ENCODE measurements around the gene CBX4. TPM values are rescaled to one million over a fixed set of nuclear protein-coding genes. Genes with fewer than 3 reads are reported as not detected.
A peak's percentile ranks its signal among the peaks of the same experiment; 100 is the strongest.

CBX4 gene
- total and polyA plus RNA-seq, 2 of the 4 experiments (the other 2 are of a cell fraction), result 3.2 to 9.4 TPM

DNA sequence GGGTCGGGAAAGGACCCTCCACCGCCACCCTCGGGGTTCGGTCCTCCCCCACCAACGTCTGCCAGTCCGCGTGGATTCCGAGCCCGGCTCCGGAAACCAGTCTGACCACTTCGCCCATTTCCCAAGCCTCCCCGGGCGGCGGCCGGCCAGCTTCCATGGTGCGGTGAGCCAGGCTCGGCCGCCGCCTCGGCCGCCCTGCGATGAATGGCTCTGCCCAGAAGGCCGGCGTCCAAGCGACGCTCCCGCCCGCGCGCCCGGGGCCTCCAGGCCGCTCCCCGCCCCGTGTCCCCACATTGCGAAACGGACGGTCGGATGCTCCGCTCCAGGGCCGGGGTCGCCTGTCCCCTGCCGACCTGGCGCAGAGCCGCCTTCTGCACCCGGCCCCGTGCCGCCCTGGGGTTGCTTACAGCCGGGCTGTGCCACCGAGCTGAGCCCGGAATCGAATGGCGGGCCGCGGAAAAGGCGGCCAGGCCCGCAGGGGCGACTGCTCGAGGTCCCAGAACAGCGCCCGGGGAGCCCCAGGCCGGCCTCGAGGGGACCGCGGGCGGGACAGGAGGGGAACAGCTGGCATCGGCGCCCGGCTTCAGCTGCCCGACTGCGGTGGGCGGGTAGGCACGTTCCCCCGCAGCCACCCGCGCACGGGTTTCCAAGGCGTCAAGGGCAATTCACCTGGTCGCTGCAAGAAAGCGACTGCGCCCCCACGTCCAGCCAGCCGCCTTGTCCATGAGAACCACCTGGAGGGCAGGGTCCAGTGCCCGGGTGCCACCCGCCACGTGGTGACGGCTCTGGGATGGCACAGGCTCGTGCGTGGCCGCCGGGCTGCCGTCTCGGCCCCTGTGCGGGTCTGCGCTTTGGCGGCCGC, 24.0 kb downstream of the CBX4 start:
- no peak overlapping the region for H4K8ac ChIP-seq (ENCODE audit: low read depth in 2 of 2, low read length in 2 of 2)
- no peak overlapping the region for H2AK5ac ChIP-seq (ENCODE audit: low read depth, low read length)
- H3K79me1 ChIP-seq (ENCODE audit: low read depth in 1 of 2, low read length in 2 of 2), result no peaks in the 10 kb centered on the region
- ATAC-seq (ENCODE audit: low read depth) (peak; percentile 16; the same call in 1 of the 2 replicates), DNase-seq (no peak)
- no peak overlapping the region for H4K91ac ChIP-seq (ENCODE audit: insufficient read depth, low read depth, low read length)
- no peak overlapping the region for H4K5ac ChIP-seq (ENCODE audit: low read depth, low read length)
- no peaks in the 10 kb centered on the region; the same call in none of the 2 replicates for H4K20me1 ChIP-seq (ENCODE audit: insufficient read depth, low read length)
- no peak for TF ChIP-seq USF2 (IDR thresholded peaks at IDR 0.05; ENCODE audit: low read depth, low read length)
- no peak for TF ChIP-seq CHD1 (IDR thresholded peaks at IDR 0.05; ENCODE audit: low read depth, low read length)
- TF ChIP-seq, protein P1, sequence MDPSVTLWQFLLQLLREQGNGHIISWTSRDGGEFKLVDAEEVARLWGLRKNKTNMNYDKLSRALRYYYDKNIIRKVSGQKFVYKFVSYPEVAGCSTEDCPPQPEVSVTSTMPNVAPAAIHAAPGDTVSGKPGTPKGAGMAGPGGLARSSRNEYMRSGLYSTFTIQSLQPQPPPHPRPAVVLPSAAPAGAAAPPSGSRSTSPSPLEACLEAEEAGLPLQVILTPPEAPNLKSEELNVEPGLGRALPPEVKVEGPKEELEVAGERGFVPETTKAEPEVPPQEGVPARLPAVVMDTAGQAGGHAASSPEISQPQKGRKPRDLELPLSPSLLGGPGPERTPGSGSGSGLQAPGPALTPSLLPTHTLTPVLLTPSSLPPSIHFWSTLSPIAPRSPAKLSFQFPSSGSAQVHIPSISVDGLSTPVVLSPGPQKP (IDR thresholded peaks at IDR 0.05; ENCODE audit: borderline replicate concordance, low read depth, low read length), result no peak
- no peak for TF ChIP-seq BHLHE40 (IDR thresholded peaks at IDR 0.05; ENCODE audit: low read depth, low read length)
- peak; percentile 45; the same call in 1 of the 2 replicates for TF ChIP-seq CEBPB (IDR thresholded peaks at IDR 0.05; ENCODE audit: low read depth, low read length)
- TF ChIP-seq FOS (IDR thresholded peaks at IDR 0.05; ENCODE audit: low read depth, low read length), result no peak
- no peak for TF ChIP-seq MXI1 (IDR thresholded peaks at IDR 0.05; ENCODE audit: borderline replicate concordance, low read depth, low read length)
- TF ChIP-seq, protein P2, sequence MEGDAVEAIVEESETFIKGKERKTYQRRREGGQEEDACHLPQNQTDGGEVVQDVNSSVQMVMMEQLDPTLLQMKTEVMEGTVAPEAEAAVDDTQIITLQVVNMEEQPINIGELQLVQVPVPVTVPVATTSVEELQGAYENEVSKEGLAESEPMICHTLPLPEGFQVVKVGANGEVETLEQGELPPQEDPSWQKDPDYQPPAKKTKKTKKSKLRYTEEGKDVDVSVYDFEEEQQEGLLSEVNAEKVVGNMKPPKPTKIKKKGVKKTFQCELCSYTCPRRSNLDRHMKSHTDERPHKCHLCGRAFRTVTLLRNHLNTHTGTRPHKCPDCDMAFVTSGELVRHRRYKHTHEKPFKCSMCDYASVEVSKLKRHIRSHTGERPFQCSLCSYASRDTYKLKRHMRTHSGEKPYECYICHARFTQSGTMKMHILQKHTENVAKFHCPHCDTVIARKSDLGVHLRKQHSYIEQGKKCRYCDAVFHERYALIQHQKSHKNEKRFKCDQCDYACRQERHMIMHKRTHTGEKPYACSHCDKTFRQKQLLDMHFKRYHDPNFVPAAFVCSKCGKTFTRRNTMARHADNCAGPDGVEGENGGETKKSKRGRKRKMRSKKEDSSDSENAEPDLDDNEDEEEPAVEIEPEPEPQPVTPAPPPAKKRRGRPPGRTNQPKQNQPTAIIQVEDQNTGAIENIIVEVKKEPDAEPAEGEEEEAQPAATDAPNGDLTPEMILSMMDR (conservative IDR thresholded peaks at IDR 0.05; ENCODE audit: low read depth, low read length), result no peak
- H3K9ac ChIP-seq (ENCODE audit: low read depth, low read length), result no peak overlapping the region
- peaks cover 89% of the 10 kb centered on the region for H3K27me3 ChIP-seq (ENCODE audit: control insufficient read depth, insufficient read depth, low read length)
- H2BK20ac ChIP-seq (ENCODE audit: low read depth, low read length), result no peak overlapping the region
- H2AK9ac ChIP-seq (replicated peaks; ENCODE audit: low read depth, low read length, poor library complexity), result peak overlapping the region; percentile 60
- intact Hi-C loops (cut with micrococcal nuclease) (no loop called here), dilution Hi-C loops (cut with HindIII; ENCODE audit: low sequenced_read_pairs, unreplicated experiment) (no loop called here), in situ Hi-C loops (cut with MboI; ENCODE audit: low sequenced_read_pairs) (no loop called here)
- peak overlapping the region; percentile 68 for H2AFZ ChIP-seq (replicated peaks; ENCODE audit: low read length, poor library complexity)
- CTCF ChIA-PET, result interaction anchor here (0.6 kb wide), 1 partner anchor 20 kb away, joined by 3 read pairs; no protein-coding TSS in a partner anchor
- no peak overlapping the region for H2BK120ac ChIP-seq (ENCODE audit: low read depth, low read length)
- no peaks in the 10 kb centered on the region for H3K9me1 ChIP-seq (ENCODE audit: insufficient read depth, low read length)
- no peak overlapping the region for H3K23ac ChIP-seq (ENCODE audit: low read depth, low read length)
- H3K4me3 ChIP-seq (ENCODE audit: insufficient read depth, low read depth, low read length), result no peak overlapping the region
- H3K27ac ChIP-seq (ENCODE audit: insufficient read depth, low read length), result no peak overlapping the region
- no peak overlapping the region for H2BK15ac ChIP-seq (ENCODE audit: low read depth, low read length)
- no TSS peak for BruUV-seq (replicated peaks)
- H3K36me3 ChIP-seq (ENCODE audit: control insufficient read depth, insufficient read depth, low read length), result no peaks in the 10 kb centered on the region
- no peak overlapping the region for H3K56ac ChIP-seq (ENCODE audit: extremely low read depth, insufficient read depth, low read length)
- no peak overlapping the region for H3K14ac ChIP-seq (replicated peaks; ENCODE audit: low read depth, low read length)
- 20% methylated on average over 41 of the region's 96 CpGs; no CpG with 5 or more reads in 1 of the 2 experiments for WGBS, 2 experiments (ENCODE audit: extremely low coverage in 2 of 2, insufficient read length in 1 of 2)
- H3K4ac ChIP-seq (ENCODE audit: low read depth, low read length), result no peak overlapping the region
- H3K18ac ChIP-seq (ENCODE audit: low read depth, low read length), result no peak overlapping the region
- POLR2A ChIA-PET (ENCODE audit: unreplicated experiment), result no interaction called here
- H3K4me1 ChIP-seq (ENCODE audit: control insufficient read depth, insufficient read depth, low read length), result peaks cover 12% of the 10 kb centered on the region
- no peak overlapping the region for H2BK5ac ChIP-seq (ENCODE audit: low read depth, low read length, poor library complexity, severe bottlenecking)
- H3K9me3 ChIP-seq (ENCODE audit: control insufficient read depth, insufficient read depth, low read length), result no peaks in the 10 kb centered on the region
- peak overlapping the region; percentile 32; the same call in 1 of the 2 replicates for H3K4me2 ChIP-seq (ENCODE audit: low read depth, low read length)

Data from IMR-90 (cell line).